ENCODE data around the gene SYF2.

GRCh38 chr1:25173809-25174340 is 58.4 kb downstream of the SYF2 start:
- TF ChIP-seq, protein P1, sequence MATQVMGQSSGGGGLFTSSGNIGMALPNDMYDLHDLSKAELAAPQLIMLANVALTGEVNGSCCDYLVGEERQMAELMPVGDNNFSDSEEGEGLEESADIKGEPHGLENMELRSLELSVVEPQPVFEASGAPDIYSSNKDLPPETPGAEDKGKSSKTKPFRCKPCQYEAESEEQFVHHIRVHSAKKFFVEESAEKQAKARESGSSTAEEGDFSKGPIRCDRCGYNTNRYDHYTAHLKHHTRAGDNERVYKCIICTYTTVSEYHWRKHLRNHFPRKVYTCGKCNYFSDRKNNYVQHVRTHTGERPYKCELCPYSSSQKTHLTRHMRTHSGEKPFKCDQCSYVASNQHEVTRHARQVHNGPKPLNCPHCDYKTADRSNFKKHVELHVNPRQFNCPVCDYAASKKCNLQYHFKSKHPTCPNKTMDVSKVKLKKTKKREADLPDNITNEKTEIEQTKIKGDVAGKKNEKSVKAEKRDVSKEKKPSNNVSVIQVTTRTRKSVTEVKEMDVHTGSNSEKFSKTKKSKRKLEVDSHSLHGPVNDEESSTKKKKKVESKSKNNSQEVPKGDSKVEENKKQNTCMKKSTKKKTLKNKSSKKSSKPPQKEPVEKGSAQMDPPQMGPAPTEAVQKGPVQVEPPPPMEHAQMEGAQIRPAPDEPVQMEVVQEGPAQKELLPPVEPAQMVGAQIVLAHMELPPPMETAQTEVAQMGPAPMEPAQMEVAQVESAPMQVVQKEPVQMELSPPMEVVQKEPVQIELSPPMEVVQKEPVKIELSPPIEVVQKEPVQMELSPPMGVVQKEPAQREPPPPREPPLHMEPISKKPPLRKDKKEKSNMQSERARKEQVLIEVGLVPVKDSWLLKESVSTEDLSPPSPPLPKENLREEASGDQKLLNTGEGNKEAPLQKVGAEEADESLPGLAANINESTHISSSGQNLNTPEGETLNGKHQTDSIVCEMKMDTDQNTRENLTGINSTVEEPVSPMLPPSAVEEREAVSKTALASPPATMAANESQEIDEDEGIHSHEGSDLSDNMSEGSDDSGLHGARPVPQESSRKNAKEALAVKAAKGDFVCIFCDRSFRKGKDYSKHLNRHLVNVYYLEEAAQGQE (tag by site-specific recombination; IDR thresholded peaks at IDR 0.05), result no peak
- TF ChIP-seq ZBTB7A (tag by site-specific recombination; IDR thresholded peaks at IDR 0.05; ENCODE audit: low read depth), result no peak
- no peak for TF ChIP-seq FEZF1 (tag by site-specific recombination; IDR thresholded peaks at IDR 0.05)
- TF ChIP-seq, protein P2, sequence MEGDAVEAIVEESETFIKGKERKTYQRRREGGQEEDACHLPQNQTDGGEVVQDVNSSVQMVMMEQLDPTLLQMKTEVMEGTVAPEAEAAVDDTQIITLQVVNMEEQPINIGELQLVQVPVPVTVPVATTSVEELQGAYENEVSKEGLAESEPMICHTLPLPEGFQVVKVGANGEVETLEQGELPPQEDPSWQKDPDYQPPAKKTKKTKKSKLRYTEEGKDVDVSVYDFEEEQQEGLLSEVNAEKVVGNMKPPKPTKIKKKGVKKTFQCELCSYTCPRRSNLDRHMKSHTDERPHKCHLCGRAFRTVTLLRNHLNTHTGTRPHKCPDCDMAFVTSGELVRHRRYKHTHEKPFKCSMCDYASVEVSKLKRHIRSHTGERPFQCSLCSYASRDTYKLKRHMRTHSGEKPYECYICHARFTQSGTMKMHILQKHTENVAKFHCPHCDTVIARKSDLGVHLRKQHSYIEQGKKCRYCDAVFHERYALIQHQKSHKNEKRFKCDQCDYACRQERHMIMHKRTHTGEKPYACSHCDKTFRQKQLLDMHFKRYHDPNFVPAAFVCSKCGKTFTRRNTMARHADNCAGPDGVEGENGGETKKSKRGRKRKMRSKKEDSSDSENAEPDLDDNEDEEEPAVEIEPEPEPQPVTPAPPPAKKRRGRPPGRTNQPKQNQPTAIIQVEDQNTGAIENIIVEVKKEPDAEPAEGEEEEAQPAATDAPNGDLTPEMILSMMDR (tag by site-specific recombination; IDR thresholded peaks at IDR 0.05), result no peak
- no peak for TF ChIP-seq ZNF239 (tag by site-specific recombination; IDR thresholded peaks at IDR 0.05)
- no peak for TF ChIP-seq YY1 (tag by site-specific recombination; IDR thresholded peaks at IDR 0.05)
- no peak for TF ChIP-seq ZBTB8A (tag by site-specific recombination; IDR thresholded peaks at IDR 0.05)
- TF ChIP-seq ZNF202 (tag by site-specific recombination; IDR thresholded peaks at IDR 0.05; ENCODE audit: borderline replicate concordance), result no peak
- no peak for TF ChIP-seq ZNF76 (tag by site-specific recombination; IDR thresholded peaks at IDR 0.05; ENCODE audit: borderline replicate concordance, low read depth)
- no peak for TF ChIP-seq ZNF513 (tag by site-specific recombination; IDR thresholded peaks at IDR 0.05)
- no peak for TF ChIP-seq ZNF140 (tag by site-specific recombination; IDR thresholded peaks at IDR 0.05)

All from HEK293 (cell line).